Measurements from ENCODE around the gene RGS1.
A peak's percentile ranks its signal among the peaks of the same experiment; 100 is the strongest.

The RGS1 gene

GRCh38 chr1:192595299-192595698 lies 19.7 kb downstream of the RGS1 start:
- H3K9ac ChIP-seq (ENCODE audit: low read length), result no peak overlapping the region
- H3K4me1 ChIP-seq (ENCODE audit: low read length), result peaks cover 72% of the 10 kb centered on the region
- no peaks in the 10 kb centered on the region for H3K79me2 ChIP-seq (ENCODE audit: low read length)
- no peaks in the 10 kb centered on the region for H3K9me3 ChIP-seq (replicated peaks; ENCODE audit: insufficient read depth, low read length)
- peak; percentile 6 for DNase-seq
- H3F3A ChIP-seq (ENCODE audit: insufficient read depth, low read length), result peaks cover 20% of the 10 kb centered on the region
- H3K36me3 ChIP-seq (replicated peaks; ENCODE audit: insufficient read depth, low read length), result no peaks in the 10 kb centered on the region
- no peaks in the 10 kb centered on the region for H3K27me3 ChIP-seq (replicated peaks; ENCODE audit: insufficient read depth, low read length)
- no peaks in the 10 kb centered on the region for H4K20me1 ChIP-seq (ENCODE audit: insufficient read depth, low read length)
- peak overlapping the region; percentile 55 for H3K4me2 ChIP-seq (ENCODE audit: low read depth, low read length)
- H3K9me2 ChIP-seq (replicated peaks; ENCODE audit: insufficient read depth, low read length), result no peaks in the 10 kb centered on the region
- TF ChIP-seq EZH2 (optimal IDR thresholded peaks at IDR 0.05; ENCODE audit: low read depth, low read length), result no peak
- no peak for TF ChIP-seq EZH2phosphoT487 (IDR thresholded peaks at IDR 0.05; ENCODE audit: low read length)
- TF ChIP-seq, protein P1, sequence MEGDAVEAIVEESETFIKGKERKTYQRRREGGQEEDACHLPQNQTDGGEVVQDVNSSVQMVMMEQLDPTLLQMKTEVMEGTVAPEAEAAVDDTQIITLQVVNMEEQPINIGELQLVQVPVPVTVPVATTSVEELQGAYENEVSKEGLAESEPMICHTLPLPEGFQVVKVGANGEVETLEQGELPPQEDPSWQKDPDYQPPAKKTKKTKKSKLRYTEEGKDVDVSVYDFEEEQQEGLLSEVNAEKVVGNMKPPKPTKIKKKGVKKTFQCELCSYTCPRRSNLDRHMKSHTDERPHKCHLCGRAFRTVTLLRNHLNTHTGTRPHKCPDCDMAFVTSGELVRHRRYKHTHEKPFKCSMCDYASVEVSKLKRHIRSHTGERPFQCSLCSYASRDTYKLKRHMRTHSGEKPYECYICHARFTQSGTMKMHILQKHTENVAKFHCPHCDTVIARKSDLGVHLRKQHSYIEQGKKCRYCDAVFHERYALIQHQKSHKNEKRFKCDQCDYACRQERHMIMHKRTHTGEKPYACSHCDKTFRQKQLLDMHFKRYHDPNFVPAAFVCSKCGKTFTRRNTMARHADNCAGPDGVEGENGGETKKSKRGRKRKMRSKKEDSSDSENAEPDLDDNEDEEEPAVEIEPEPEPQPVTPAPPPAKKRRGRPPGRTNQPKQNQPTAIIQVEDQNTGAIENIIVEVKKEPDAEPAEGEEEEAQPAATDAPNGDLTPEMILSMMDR (IDR thresholded peaks at IDR 0.05; ENCODE audit: low read length), result no peak
- H3K4me3 ChIP-seq (ENCODE audit: low read length), result no peak overlapping the region
- H2AFZ ChIP-seq (ENCODE audit: low read length), result no peak overlapping the region
- peak overlapping the region; percentile 23; the same call in 1 of the 2 replicates for H3K27ac ChIP-seq (ENCODE audit: low read length)

DNA sequence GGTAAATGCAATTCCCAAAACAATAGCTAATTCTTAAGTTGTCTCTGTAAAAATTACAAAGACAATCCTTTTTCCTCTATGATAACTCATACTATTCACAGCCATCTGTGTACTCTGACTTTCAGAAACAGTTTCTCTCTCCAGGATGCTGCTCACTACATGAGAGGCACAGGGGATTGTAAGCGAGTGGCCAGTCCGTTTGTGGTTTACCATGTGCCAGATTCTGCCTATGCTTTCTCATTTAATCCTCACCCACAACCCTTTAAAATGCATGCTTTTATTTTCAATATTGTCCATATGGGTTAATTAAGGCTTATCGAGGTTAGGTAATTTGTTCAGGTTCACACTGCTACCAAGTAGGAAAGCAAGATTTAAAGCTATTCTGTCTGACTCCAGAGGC lies 23.0 kb downstream of the RGS1 start:
- Histone ChIP-seq H3K4me2 (ENCODE audit: low read depth, low read length) (peak overlapping the region; percentile 35), H3K27ac (ENCODE audit: low read length) (peak overlapping the region; percentile 33; the same call in 1 of the 2 replicates), H3K79me2 (ENCODE audit: low read length) (no peaks in the 10 kb centered on the region), H3K27me3 (replicated peaks; ENCODE audit: insufficient read depth, low read length) (no peaks in the 10 kb centered on the region), H2AFZ (ENCODE audit: low read length) (peak overlapping the region; percentile 1; the same call in 1 of the 2 replicates), H4K20me1 (ENCODE audit: insufficient read depth, low read length) (no peaks in the 10 kb centered on the region), H3K9ac (ENCODE audit: low read length) (no peak overlapping the region), H3K4me3 (ENCODE audit: low read length) (no peak overlapping the region), H3K36me3 (replicated peaks; ENCODE audit: insufficient read depth, low read length) (no peaks in the 10 kb centered on the region), H3K4me1 (ENCODE audit: low read length) (peaks cover 82% of the 10 kb centered on the region), H3K9me3 (replicated peaks; ENCODE audit: insufficient read depth, low read length) (no peaks in the 10 kb centered on the region), H3F3A (ENCODE audit: insufficient read depth, low read length) (peaks cover 20% of the 10 kb centered on the region), H3K9me2 (replicated peaks; ENCODE audit: insufficient read depth, low read length) (no peaks in the 10 kb centered on the region)
- peak; percentile 79 for DNase-seq
- TF ChIP-seq EZH2 (optimal IDR thresholded peaks at IDR 0.05; ENCODE audit: low read depth, low read length), result no peak
- TF ChIP-seq EZH2phosphoT487 (IDR thresholded peaks at IDR 0.05; ENCODE audit: low read length), result no peak
- TF ChIP-seq, protein P1 (IDR thresholded peaks at IDR 0.05; ENCODE audit: low read length), result no peak

DNA sequence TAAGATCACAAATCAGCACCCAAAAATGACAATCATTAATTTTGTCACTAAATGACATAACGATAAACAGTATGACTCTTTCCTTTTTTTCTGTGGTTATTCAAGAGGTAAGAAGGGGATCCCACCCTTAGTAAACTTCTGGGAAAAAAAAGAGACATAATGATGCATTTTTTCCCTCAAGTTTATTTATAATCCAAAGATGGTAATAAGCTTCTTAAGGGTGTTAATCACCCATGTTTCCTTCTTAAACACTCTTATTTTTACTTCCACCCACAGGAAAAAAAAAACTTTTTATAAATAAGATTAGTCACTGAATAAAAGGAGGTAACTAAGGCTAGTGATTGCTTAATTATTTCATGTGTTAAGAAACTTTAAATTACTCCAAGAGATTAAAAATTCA lies 24.7 kb downstream of the RGS1 start:
- H3K9me2 ChIP-seq (replicated peaks; ENCODE audit: insufficient read depth, low read length), result no peaks in the 10 kb centered on the region
- H3K36me3 ChIP-seq (replicated peaks; ENCODE audit: insufficient read depth, low read length), result no peaks in the 10 kb centered on the region
- DNase-seq, result no peak
- H3K9me3 ChIP-seq (replicated peaks; ENCODE audit: insufficient read depth, low read length), result no peaks in the 10 kb centered on the region
- H2AFZ ChIP-seq (ENCODE audit: low read length), result no peak overlapping the region
- TF ChIP-seq EZH2phosphoT487 (IDR thresholded peaks at IDR 0.05; ENCODE audit: low read length), result no peak
- TF ChIP-seq, protein P1 (IDR thresholded peaks at IDR 0.05; ENCODE audit: low read length), result no peak
- no peak for TF ChIP-seq EZH2 (optimal IDR thresholded peaks at IDR 0.05; ENCODE audit: low read depth, low read length)
- H3K4me3 ChIP-seq (ENCODE audit: low read length), result no peak overlapping the region
- H3K79me2 ChIP-seq (ENCODE audit: low read length), result no peaks in the 10 kb centered on the region
- no peaks in the 10 kb centered on the region for H4K20me1 ChIP-seq (ENCODE audit: insufficient read depth, low read length)
- H3K4me1 ChIP-seq (ENCODE audit: low read length), result peaks cover 84% of the 10 kb centered on the region
- H3F3A ChIP-seq (ENCODE audit: insufficient read depth, low read length), result peaks cover 22% of the 10 kb centered on the region
- no peak overlapping the region for H3K27ac ChIP-seq (ENCODE audit: low read length)
- no peak overlapping the region for H3K9ac ChIP-seq (ENCODE audit: low read length)
- H3K27me3 ChIP-seq (replicated peaks; ENCODE audit: insufficient read depth, low read length), result no peaks in the 10 kb centered on the region
- H3K4me2 ChIP-seq (ENCODE audit: low read depth, low read length), result no peak overlapping the region
